GM23338 (cell line): ENCODE measurements around the gene TUBG1. TPM values are rescaled to one million over a fixed set of nuclear protein-coding genes. Genes with fewer than 3 reads are reported as not detected.
A peak's percentile ranks its signal among the peaks of the same experiment; 100 is the strongest.

Experiments
- ATAC-seq: fragments of 200-7000 bp; cut with Tn5 transposase; 3 replicates; pipeline ENCODE4 v1.9.1; 2020
- DNase-seq: peaks from one replicate; pipeline ENCODE4 v3.0.0-alpha.2; 2015; ENCODE audit warnings: low spot score
- H2AFZ ChIP-seq: fragments of 200-600 bp; sonication (generic); 2 replicates; pipeline ENCODE4 v1.8.0; 2016; ENCODE audit warnings: antibody characterized with exemption, mild to moderate bottlenecking, moderate library complexity
- H3F3A ChIP-seq: fragments of 200-600 bp; sonication (generic); replicated peaks from 2 replicates; pipeline ENCODE4 v1.8.0; 2017; ENCODE audit warnings: antibody characterized with exemption, mixed run types, low read depth
- H3K27ac ChIP-seq: fragments of 200-600 bp; sonication (generic); 2 replicates; pipeline ENCODE4 v1.6.1; 2016; ENCODE audit warnings: low read depth
- H3K27me3 ChIP-seq: fragments of 200-600 bp; sonication (generic); 2 replicates; pipeline ENCODE4 v1.8.0; 2016; ENCODE audit warnings: mild to moderate bottlenecking, mixed run types, moderate library complexity; ENCODE audit not compliant: insufficient read depth
- H3K36me3 ChIP-seq: fragments of 200-600 bp; sonication (generic); 2 replicates; pipeline ENCODE4 v1.8.0; 2016; ENCODE audit warnings: mild to moderate bottlenecking; ENCODE audit not compliant: insufficient read depth
- H3K4me1 ChIP-seq: fragments of 200-600 bp; sonication (generic); 2 replicates; pipeline ENCODE4 v1.8.0; 2016; ENCODE audit warnings: mild to moderate bottlenecking, moderate library complexity; ENCODE audit not compliant: insufficient read depth
- H3K4me2 ChIP-seq: fragments of 200-600 bp; sonication (generic); 2 replicates; pipeline ENCODE4 v1.7.1; 2017; ENCODE audit warnings: mixed run types
- H3K4me3 ChIP-seq: fragments of 200-600 bp; sonication (generic); 2 replicates; pipeline ENCODE4 v1.6.1; 2016; ENCODE audit warnings: mixed run types
- H3K79me2 ChIP-seq: fragments of 200-600 bp; sonication (generic); replicated peaks from 2 replicates; pipeline ENCODE4 v1.8.0; 2017; ENCODE audit warnings: mild to moderate bottlenecking; ENCODE audit not compliant: insufficient read depth
- H3K9me2 ChIP-seq: fragments of 200-600 bp; sonication (generic); 2 replicates; pipeline ENCODE4 v1.8.0; 2017; ENCODE audit not compliant: insufficient read depth
- H4K20me1 ChIP-seq: fragments of 200-600 bp; sonication (generic); replicated peaks from 2 replicates; pipeline ENCODE4 v1.8.0; 2017; ENCODE audit warnings: mild to moderate bottlenecking; ENCODE audit not compliant: insufficient read depth
- H3K27ac Mint-ChIP-seq: 2 replicates; pipeline ENCODE4 v1.8.0; 2020; ENCODE audit warnings: inconsistent platforms, mild to moderate bottlenecking, moderate library complexity, mixed read lengths
- H3K27me3 Mint-ChIP-seq: 3 replicates; pipeline ENCODE4 v1.8.0; 2022; ENCODE audit warnings: low read depth, mild to moderate bottlenecking, moderate library complexity, mixed read lengths, inconsistent platforms; ENCODE audit not compliant: insufficient read depth, poor library complexity
- H3K36me3 Mint-ChIP-seq: 3 replicates; pipeline ENCODE4 v1.8.0; 2021; ENCODE audit warnings: low read depth, mild to moderate bottlenecking, inconsistent platforms, moderate library complexity, mixed read lengths
- H3K4me1 Mint-ChIP-seq: 3 replicates; pipeline ENCODE4 v1.8.0; 2020; ENCODE audit warnings: mild to moderate bottlenecking, inconsistent platforms, mixed read lengths
- H3K4me3 Mint-ChIP-seq: 3 replicates; pipeline ENCODE4 v1.8.0; 2021; ENCODE audit warnings: moderate library complexity, mild to moderate bottlenecking, inconsistent platforms, mixed read lengths
- H3K9me3 Mint-ChIP-seq: 3 replicates; pipeline ENCODE4 v1.8.0; 2020; ENCODE audit warnings: moderate library complexity, mild to moderate bottlenecking, inconsistent platforms, mixed read lengths
- polyA plus RNA-seq: library from polyadenylated mRNA; unstranded; fragments of >200 nt; fragmentation: Nextera tagmentation; extraction: Ambion mirVana; gene quantifications from 2 replicates; pipeline ENCODE4 v1.2.1, GENCODE V29; 2016
- total RNA-seq: library from RNA; depleted of rRNA; stranded (reverse); fragments of >200 nt; shearing (Covaris generic); gene quantifications from 2 replicates; pipeline ENCODE4 v1.2.3, GENCODE V29; 2014; rRNA removed
- TF ChIP-seq, protein P1 (sequence below), 2 experiments: fragments of 200-600 bp in 1 of 2; sonication (generic) in 1 of 2; conservative IDR thresholded peaks; 2 replicates each; pipeline versions ENCODE4 v1.5.1 to v1.6.1; 2016 to 2017; ENCODE audit warnings: antibody characterized with exemption in 2 of 2, low read depth in 2 of 2, mild to moderate bottlenecking in 2 of 2, moderate library complexity in 1 of 2

The TUBG1 gene
- total and polyA plus RNA-seq, 2 experiments from 2014 or later: 101 to 117 TPM

GRCh38 chr17:42660692-42661345 lies 51.3 kb downstream of the TUBG1 start:
- H2AFZ ChIP-seq: no peak overlapping the region
- ATAC-seq (no peak), DNase-seq (no peak)
- TF ChIP-seq, protein P1, sequence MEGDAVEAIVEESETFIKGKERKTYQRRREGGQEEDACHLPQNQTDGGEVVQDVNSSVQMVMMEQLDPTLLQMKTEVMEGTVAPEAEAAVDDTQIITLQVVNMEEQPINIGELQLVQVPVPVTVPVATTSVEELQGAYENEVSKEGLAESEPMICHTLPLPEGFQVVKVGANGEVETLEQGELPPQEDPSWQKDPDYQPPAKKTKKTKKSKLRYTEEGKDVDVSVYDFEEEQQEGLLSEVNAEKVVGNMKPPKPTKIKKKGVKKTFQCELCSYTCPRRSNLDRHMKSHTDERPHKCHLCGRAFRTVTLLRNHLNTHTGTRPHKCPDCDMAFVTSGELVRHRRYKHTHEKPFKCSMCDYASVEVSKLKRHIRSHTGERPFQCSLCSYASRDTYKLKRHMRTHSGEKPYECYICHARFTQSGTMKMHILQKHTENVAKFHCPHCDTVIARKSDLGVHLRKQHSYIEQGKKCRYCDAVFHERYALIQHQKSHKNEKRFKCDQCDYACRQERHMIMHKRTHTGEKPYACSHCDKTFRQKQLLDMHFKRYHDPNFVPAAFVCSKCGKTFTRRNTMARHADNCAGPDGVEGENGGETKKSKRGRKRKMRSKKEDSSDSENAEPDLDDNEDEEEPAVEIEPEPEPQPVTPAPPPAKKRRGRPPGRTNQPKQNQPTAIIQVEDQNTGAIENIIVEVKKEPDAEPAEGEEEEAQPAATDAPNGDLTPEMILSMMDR (conservative IDR thresholded peaks at IDR 0.05; ENCODE audit: low read depth in 2 of 2): no peak
- H3K36me3 ChIP-seq: no peaks in the 10 kb centered on the region
- no peaks in the 10 kb centered on the region; the same call in 1 of the 2 replicates for H4K20me1 ChIP-seq
- no peaks in the 10 kb centered on the region for H3K27me3 ChIP-seq
- peak overlapping the region; percentile 17; the same call in 1 of the 2 replicates for H3K4me3 ChIP-seq
- H3K79me2 ChIP-seq: no peaks in the 10 kb centered on the region
- H3K9me2 ChIP-seq: no peaks in the 10 kb centered on the region
- H3K36me3 Mint-ChIP-seq: peaks cover 27% of the 10 kb centered on the region
- no peak overlapping the region for H3K27ac ChIP-seq
- peaks cover 14% of the 10 kb centered on the region for H3K27me3 Mint-ChIP-seq
- H3F3A ChIP-seq: no peaks in the 10 kb centered on the region
- H3K27ac Mint-ChIP-seq: no peak overlapping the region
- peak overlapping the region; percentile 68 for H3K4me2 ChIP-seq
- H3K4me1 ChIP-seq: peaks cover 6% of the 10 kb centered on the region
- peak overlapping the region; percentile 63; the same call in 1 of the 3 replicates for H3K4me3 Mint-ChIP-seq
- peaks cover 9% of the 10 kb centered on the region for H3K4me1 Mint-ChIP-seq
- H3K9me3 Mint-ChIP-seq: 0 out of 3 replicates have a peak, but pooled peaks cover 4% of the 10 kb centered on the region

Other genes with a start within 250 kb of the TUBG1 start
- gene STAT3, start 221.2 kb upstream of the TUBG1 start, total RNA-seq: 78.0 and 83.2 TPM in 2 replicates
- 41.7 and 49.5 TPM in 2 replicates for gene STAT3, start 221.2 kb upstream of the TUBG1 start, polyA plus RNA-seq
- gene CAVIN1, start 186.4 kb upstream of the TUBG1 start, total RNA-seq: 33.3 and 35.7 TPM in 2 replicates
- gene CAVIN1, start 186.4 kb upstream of the TUBG1 start, polyA plus RNA-seq: 18.1 and 20.0 TPM in 2 replicates
- gene ATP6V0A1, start 150.8 kb upstream of the TUBG1 start, total RNA-seq: 42.3 and 42.8 TPM in 2 replicates
- 23.9 and 25.8 TPM in 2 replicates for gene ATP6V0A1, start 150.8 kb upstream of the TUBG1 start, polyA plus RNA-seq
- gene NAGLU, start 73.4 kb upstream of the TUBG1 start, total RNA-seq: 21.9 and 31.2 TPM in 2 replicates
- 12.0 and 13.0 TPM in 2 replicates for gene NAGLU, start 73.4 kb upstream of the TUBG1 start, polyA plus RNA-seq
- gene HSD17B1, start 56.8 kb upstream of the TUBG1 start, total RNA-seq: 0.97 and 1.7 TPM in 2 replicates
- gene HSD17B1, start 56.8 kb upstream of the TUBG1 start, polyA plus RNA-seq: 1.7 and 1.8 TPM in 2 replicates
- 60.1 and 62.0 TPM in 2 replicates for gene COASY, start 47.5 kb upstream of the TUBG1 start, total RNA-seq
- gene COASY, start 47.5 kb upstream of the TUBG1 start, polyA plus RNA-seq: 72.1 and 77.5 TPM in 2 replicates
- gene MLX, start 42.6 kb upstream of the TUBG1 start, total RNA-seq: 23.3 and 34.1 TPM in 2 replicates
- gene MLX, start 42.6 kb upstream of the TUBG1 start, polyA plus RNA-seq: 28.8 and 33.2 TPM in 2 replicates
- gene PSMC3IP, start 32.0 kb upstream of the TUBG1 start, total RNA-seq: 14.7 and 18.5 TPM in 2 replicates
- gene PSMC3IP, start 32.0 kb upstream of the TUBG1 start, polyA plus RNA-seq: 29.5 and 32.7 TPM in 2 replicates
- 35.4 and 38.2 TPM in 2 replicates for gene RETREG3, start 309 bp upstream of the TUBG1 start, total RNA-seq
- gene RETREG3, start 309 bp upstream of the TUBG1 start, polyA plus RNA-seq: 8.0 and 10.5 TPM in 2 replicates
- 15.3 and 18.2 TPM in 2 replicates for gene TUBG2, start 49.6 kb downstream of the TUBG1 start, total RNA-seq
- gene TUBG2, start 49.6 kb downstream of the TUBG1 start, polyA plus RNA-seq: 16.5 and 19.0 TPM in 2 replicates
- gene PLEKHH3, start 67.3 kb downstream of the TUBG1 start, total RNA-seq: 24.2 and 24.8 TPM in 2 replicates
- 10.9 and 13.8 TPM in 2 replicates for gene PLEKHH3, start 67.3 kb downstream of the TUBG1 start, polyA plus RNA-seq
- gene CCR10, start 72.2 kb downstream of the TUBG1 start, total RNA-seq: 1.1 and 1.7 TPM in 2 replicates
- gene CCR10, start 72.2 kb downstream of the TUBG1 start, polyA plus RNA-seq: 2.7 and 3.0 TPM in 2 replicates
- 2.9 and 5.0 TPM in 2 replicates for gene CNTNAP1, start 72.8 kb downstream of the TUBG1 start, total RNA-seq
- 0.75 and 1.3 TPM in 2 replicates for gene CNTNAP1, start 72.8 kb downstream of the TUBG1 start, polyA plus RNA-seq
- gene EZH1, start 135.4 kb downstream of the TUBG1 start, total RNA-seq: 16.3 and 16.9 TPM in 2 replicates
- gene EZH1, start 135.4 kb downstream of the TUBG1 start, polyA plus RNA-seq: 17.5 and 18.0 TPM in 2 replicates
- 2.6 and 8.8 TPM in 2 replicates for gene RAMP2, start 151.5 kb downstream of the TUBG1 start, total RNA-seq
- gene RAMP2, start 151.5 kb downstream of the TUBG1 start, polyA plus RNA-seq: 28.3 and 29.5 TPM in 2 replicates
- gene VPS25, start 163.8 kb downstream of the TUBG1 start, total RNA-seq: 110 and 129 TPM in 2 replicates
- 93.5 and 105 TPM in 2 replicates for gene VPS25, start 163.8 kb downstream of the TUBG1 start, polyA plus RNA-seq
- gene WNK4, start 170.9 kb downstream of the TUBG1 start, total RNA-seq: 0.10 and 0.54 TPM in 2 replicates
- 0.65 and 0.83 TPM in 2 replicates for gene WNK4, start 170.9 kb downstream of the TUBG1 start, polyA plus RNA-seq
- gene COA3, start 189.0 kb downstream of the TUBG1 start, total RNA-seq: 57.6 and 81.2 TPM in 2 replicates
- 123 and 138 TPM in 2 replicates for gene COA3, start 189.0 kb downstream of the TUBG1 start, polyA plus RNA-seq
- not detected in 2 replicates for gene CNTD1, start 189.2 kb downstream of the TUBG1 start, total RNA-seq
- gene CNTD1, start 189.2 kb downstream of the TUBG1 start, polyA plus RNA-seq: 0.80 and 1.1 TPM in 2 replicates
- 54.8 and 57.2 TPM in 2 replicates for gene BECN1, start 214.6 kb downstream of the TUBG1 start, total RNA-seq
- gene BECN1, start 214.6 kb downstream of the TUBG1 start, polyA plus RNA-seq: 35.5 and 41.8 TPM in 2 replicates
- 178 and 201 TPM in 2 replicates for gene PSME3, start 223.7 kb downstream of the TUBG1 start, total RNA-seq
- 85.2 and 93.5 TPM in 2 replicates for gene PSME3, start 223.7 kb downstream of the TUBG1 start, polyA plus RNA-seq
- 5.7 and 5.8 TPM in 2 replicates for gene AOC2, start 234.9 kb downstream of the TUBG1 start, total RNA-seq
- 2.0 and 2.1 TPM in 2 replicates for gene AOC2, start 234.9 kb downstream of the TUBG1 start, polyA plus RNA-seq
- gene AOC3, start 241.5 kb downstream of the TUBG1 start, total RNA-seq: 1.4 and 1.6 TPM in 2 replicates
- 1.7 and 2.6 TPM in 2 replicates for gene AOC3, start 241.5 kb downstream of the TUBG1 start, polyA plus RNA-seq